ENCODE measurements around the gene HPCA.

The HPCA gene

DNA sequence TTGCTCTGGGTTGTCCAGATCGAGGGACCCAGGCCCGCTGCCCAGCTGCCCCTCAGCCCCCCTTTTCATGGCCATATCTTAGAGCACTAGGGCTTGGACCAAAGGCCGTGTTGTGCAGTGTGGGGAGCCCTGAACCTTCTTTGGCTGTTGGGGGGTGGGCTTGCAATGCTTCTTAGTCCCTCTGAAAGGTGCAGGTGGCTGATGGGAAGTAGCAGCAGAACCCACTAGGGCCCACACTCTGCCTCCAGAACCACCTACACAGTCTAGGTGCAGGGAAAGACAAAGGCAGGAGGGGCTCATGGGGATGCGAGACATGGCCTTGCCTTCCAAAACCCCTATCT is 2.3 kb upstream of the HPCA start:
- no peak for DNase-seq (ENCODE audit: low read depth)
- in situ Hi-C loops (cut with HindIII; ENCODE audit: low sequenced_read_pairs), result no loop called here
- TF ChIP-seq, protein P1, sequence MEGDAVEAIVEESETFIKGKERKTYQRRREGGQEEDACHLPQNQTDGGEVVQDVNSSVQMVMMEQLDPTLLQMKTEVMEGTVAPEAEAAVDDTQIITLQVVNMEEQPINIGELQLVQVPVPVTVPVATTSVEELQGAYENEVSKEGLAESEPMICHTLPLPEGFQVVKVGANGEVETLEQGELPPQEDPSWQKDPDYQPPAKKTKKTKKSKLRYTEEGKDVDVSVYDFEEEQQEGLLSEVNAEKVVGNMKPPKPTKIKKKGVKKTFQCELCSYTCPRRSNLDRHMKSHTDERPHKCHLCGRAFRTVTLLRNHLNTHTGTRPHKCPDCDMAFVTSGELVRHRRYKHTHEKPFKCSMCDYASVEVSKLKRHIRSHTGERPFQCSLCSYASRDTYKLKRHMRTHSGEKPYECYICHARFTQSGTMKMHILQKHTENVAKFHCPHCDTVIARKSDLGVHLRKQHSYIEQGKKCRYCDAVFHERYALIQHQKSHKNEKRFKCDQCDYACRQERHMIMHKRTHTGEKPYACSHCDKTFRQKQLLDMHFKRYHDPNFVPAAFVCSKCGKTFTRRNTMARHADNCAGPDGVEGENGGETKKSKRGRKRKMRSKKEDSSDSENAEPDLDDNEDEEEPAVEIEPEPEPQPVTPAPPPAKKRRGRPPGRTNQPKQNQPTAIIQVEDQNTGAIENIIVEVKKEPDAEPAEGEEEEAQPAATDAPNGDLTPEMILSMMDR (IDR thresholded peaks at IDR 0.05; ENCODE audit: low read depth, low read length, missing control alignments), result no peak
- H3K4me3 ChIP-seq (ENCODE audit: low read depth, low read length), result no peak overlapping the region

DNA sequence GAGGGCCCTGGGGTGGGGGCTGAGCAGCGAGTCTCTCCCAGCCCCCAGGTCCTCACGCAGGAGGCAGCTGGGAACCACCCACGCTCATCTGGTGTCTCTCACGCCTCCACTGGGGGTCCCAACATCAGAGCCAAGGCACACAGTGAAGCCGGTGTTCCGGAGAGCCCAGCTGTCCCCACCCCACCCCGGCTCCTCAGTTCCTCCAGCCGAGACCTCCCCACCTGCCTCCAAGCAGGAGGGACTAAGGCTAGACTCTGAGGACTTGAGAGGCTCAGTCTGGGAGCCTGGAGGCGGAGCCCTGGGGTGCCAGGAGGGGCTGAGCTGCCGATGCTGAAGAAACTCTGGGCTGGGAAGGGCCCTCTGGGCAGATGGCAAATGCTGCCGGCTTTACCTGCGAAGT is 1.6 kb upstream of the HPCA start:
- TF ChIP-seq, protein P1 (IDR thresholded peaks at IDR 0.05; ENCODE audit: low read depth, low read length, missing control alignments), result no peak
- H3K4me3 ChIP-seq (ENCODE audit: low read depth, low read length), result no peak overlapping the region
- in situ Hi-C loops (cut with HindIII; ENCODE audit: low sequenced_read_pairs), result no loop called here
- no peak for DNase-seq (ENCODE audit: low read depth)

DNA sequence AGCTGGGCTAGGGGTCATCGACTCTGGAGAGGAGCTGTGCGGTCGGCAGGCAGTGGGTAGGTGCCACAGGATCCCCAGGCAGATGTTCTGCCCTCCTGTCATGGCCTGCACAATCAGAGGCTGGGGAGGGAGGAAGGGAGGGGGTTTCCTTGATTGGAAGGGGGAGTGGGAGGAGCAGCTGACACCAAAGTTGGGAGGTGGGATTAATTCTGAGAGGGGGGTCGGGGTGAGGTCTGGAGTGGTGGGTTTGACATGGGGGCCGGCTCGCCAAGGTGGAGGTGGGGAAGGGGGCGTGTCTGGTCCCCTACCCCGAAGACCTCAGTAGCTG is 651 bp upstream of the HPCA start:
- DNase-seq (ENCODE audit: low read depth), result no peak
- H3K4me3 ChIP-seq (ENCODE audit: low read depth, low read length), result no peak overlapping the region
- TF ChIP-seq, protein P1 (IDR thresholded peaks at IDR 0.05; ENCODE audit: low read depth, low read length, missing control alignments), result no peak
- in situ Hi-C loops (cut with HindIII; ENCODE audit: low sequenced_read_pairs), result no loop called here

DNA sequence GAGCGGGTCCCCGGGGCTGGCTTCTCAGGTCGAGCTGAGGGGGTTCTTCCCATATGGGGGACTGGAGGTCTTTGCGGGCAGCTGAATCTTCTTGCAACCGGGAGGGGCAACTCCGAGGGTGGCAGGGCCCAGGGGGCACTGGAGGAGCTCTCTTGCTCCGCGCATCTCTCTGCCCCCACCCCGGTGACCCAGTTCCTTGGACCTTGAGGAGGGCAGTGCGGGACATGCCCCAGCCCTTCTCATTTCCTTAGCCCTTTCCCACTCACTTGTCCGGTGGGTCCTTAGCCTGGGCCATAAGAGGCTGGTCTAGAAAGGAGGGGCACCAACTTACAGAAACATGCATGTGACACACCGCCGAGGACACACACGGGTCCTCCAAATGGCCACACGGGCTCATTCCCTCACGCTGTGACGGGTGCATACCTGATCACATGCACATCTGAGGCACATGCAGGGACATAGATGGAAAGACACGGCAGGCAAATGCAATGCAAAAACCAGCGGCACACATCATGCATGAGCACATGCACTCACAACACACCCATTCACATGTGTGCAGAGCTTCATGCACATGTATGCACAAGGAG is 630 bp downstream of the HPCA start:
- DNase-seq (ENCODE audit: low read depth), result no peak
- TF ChIP-seq, protein P1 (IDR thresholded peaks at IDR 0.05; ENCODE audit: low read depth, low read length, missing control alignments), result no peak
- H3K4me3 ChIP-seq (ENCODE audit: low read depth, low read length), result no peak overlapping the region
- in situ Hi-C loops (cut with HindIII; ENCODE audit: low sequenced_read_pairs), result no loop called here

DNA sequence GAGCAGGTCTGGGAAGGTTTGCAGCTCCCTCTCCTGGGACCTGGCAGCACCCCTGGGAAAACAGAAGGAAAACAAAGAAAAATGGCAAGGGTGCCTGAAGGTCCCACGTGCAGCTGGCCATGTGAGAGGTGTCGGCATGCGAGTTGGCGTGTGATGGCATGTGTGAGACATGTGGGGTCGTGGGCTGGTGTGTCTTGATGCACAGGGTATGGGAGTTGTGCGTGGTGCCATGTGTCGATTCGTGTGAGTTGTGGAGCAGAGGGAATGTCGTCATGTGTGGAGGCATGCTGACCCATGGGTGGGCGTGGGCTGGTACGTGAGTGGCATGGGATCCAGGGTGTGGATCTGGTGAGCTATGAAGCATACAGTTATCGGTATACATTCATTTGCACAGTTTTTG is 1.3 kb downstream of the HPCA start:
- DNase-seq (ENCODE audit: low read depth), result no peak
- in situ Hi-C loops (cut with HindIII; ENCODE audit: low sequenced_read_pairs), result no loop called here
- no peak overlapping the region for H3K4me3 ChIP-seq (ENCODE audit: low read depth, low read length)
- TF ChIP-seq, protein P1 (IDR thresholded peaks at IDR 0.05; ENCODE audit: low read depth, low read length, missing control alignments), result no peak

DNA sequence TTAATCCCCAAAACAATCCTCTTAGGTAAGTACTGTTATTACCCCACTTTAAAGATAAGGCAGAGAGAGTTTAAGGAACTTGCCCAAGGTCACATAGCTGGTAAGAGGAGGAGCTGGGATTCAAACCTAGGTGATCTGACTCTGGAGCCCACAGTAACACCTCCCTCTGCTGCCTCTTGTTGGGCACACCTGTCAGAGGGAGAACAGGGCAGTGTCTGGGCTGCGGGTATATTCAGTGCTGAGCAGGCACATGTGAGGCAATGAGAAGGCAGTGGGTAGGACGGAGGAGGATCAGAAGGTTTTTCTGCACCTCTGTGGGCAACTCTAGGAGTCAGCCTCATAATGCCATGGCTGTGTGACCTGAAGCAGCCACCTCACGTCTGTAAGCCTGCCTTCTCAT is 1.8 kb downstream of the HPCA start:
- in situ Hi-C loops (cut with HindIII; ENCODE audit: low sequenced_read_pairs), result no loop called here
- DNase-seq (ENCODE audit: low read depth), result no peak
- H3K4me3 ChIP-seq (ENCODE audit: low read depth, low read length), result no peak overlapping the region
- TF ChIP-seq, protein P1 (IDR thresholded peaks at IDR 0.05; ENCODE audit: low read depth, low read length, missing control alignments), result no peak
